Upper lobe of left lung (tissue), 6 donors: ENCODE measurements around the gene PEX14. TPM values are rescaled to one million over a fixed set of nuclear protein-coding genes. Genes with fewer than 3 reads are reported as not detected.

ENCODE experiments used
- ATAC-seq, 2 donors: fragments of 200-7000 bp; cut with Tn5 transposase; one replicate each; pipeline ENCODE4 v1.9.1; 2022; ENCODE audit warnings: mild to moderate bottlenecking in 2 of 2, moderate library complexity in 2 of 2; ENCODE audit not compliant: low FRiP score in 2 of 2
- DNase-seq, 2 donors: peaks; one replicate each; pipeline ENCODE4 v3.0.0-alpha.2; 2019 to 2020
- H3K27ac ChIP-seq, 4 donors: fragments of 200-600 bp; sonication (generic); one replicate each; pipeline ENCODE4 v1.5.1; 2016 to 2019
- H3K27me3 ChIP-seq, 4 donors: fragments of 200-600 bp; sonication (generic); one replicate each; pipeline ENCODE4 v1.5.1; 2017 to 2019
- H3K36me3 ChIP-seq, 4 donors: fragments of 200-600 bp; sonication (generic); one replicate each; pipeline ENCODE4 v1.5.1; 2016 to 2019
- H3K4me1 ChIP-seq, 4 donors: fragments of 200-600 bp; sonication (generic); one replicate each; pipeline ENCODE4 v1.5.1; 2018 to 2019
- H3K4me3 ChIP-seq, 4 donors: fragments of 200-600 bp; sonication (generic); one replicate each; pipeline ENCODE4 v1.5.1; 2017 to 2019; ENCODE audit warnings: mild to moderate bottlenecking in 2 of 4, moderate library complexity in 1 of 4
- H3K9me3 ChIP-seq, 4 donors: fragments of 200-600 bp; sonication (generic); one replicate each; pipeline ENCODE4 v1.5.1; 2018 to 2019
- CTCF ChIP-seq, 6 experiments: fragments of 450-650 bp in 4 of 6; fragments of 200-600 bp in 2 of 6; sonication (generic) in 2 of 6; IDR thresholded peaks; one replicate each; pipeline ENCODE4 v1.5.1; 2016 to 2019; ENCODE audit warnings: antibody characterized with exemption in 6 of 6
- EP300 ChIP-seq, 4 donors: sonication (generic); formaldehyde crosslinking; IDR thresholded peaks; one replicate each; pipeline ENCODE4 v1.5.1; 2017; ENCODE audit warnings: antibody characterized with exemption in 4 of 4, control low read depth in 2 of 4
- POLR2A ChIP-seq, 4 donors: fragments of 450-650 bp; IDR thresholded peaks; one replicate each; pipeline ENCODE4 v1.5.1; 2016 to 2017; ENCODE audit warnings: antibody characterized with exemption in 4 of 4, mild to moderate bottlenecking in 2 of 4
- POLR2AphosphoS5 ChIP-seq, 2 donors: sonication (generic); formaldehyde crosslinking; IDR thresholded peaks; one replicate each; pipeline ENCODE4 v1.5.1; 2017; ENCODE audit warnings: antibody characterized with exemption in 2 of 2
- WGBS, 2 donors: methylation state at CpG; one replicate each; pipeline ENCODE4 v1.1.5; 2017 to 2018; 5-methylcytosine and 5-hydroxymethylcytosine counted together
- total RNA-seq, 6 donors: library from RNA; depleted of rRNA in 4 of 6; stranded (reverse); fragments of >200 nt in 4 of 6; gene quantifications; one replicate each; pipeline versions ENCODE4 v1.1.0 to v1.2.1, GENCODE V29; 2016 to 2021
- donor health status: DM: no; HTN: no; CAD: no; lungs with moderate emphysema.
- donor health status: DM: no; HTN: yes; CAD: no; lungs with severe emphysema.

PEX14 gene
- total RNA-seq, 6 donors from 2014 or later, result 21.2 to 43.0 (median 29.9) TPM

- no peak overlapping the region for H3K4me3 ChIP-seq
- H3K27me3 ChIP-seq, result no peaks in the 10 kb centered on the region
- no peak for TF ChIP-seq EP300 (IDR thresholded peaks at IDR 0.05)
- no peak for TF ChIP-seq POLR2AphosphoS5 (IDR thresholded peaks at IDR 0.05)
- TF ChIP-seq CTCF (IDR thresholded peaks at IDR 0.05), result no peak
- TF ChIP-seq POLR2A (IDR thresholded peaks at IDR 0.05), result no peak
- H3K4me1 ChIP-seq, result peaks cover 77 to 97% (median 91%) of the 10 kb centered on the region in 4 donors
- no peaks in the 10 kb centered on the region for H3K36me3 ChIP-seq
- H3K9me3 ChIP-seq, result no peaks in the 10 kb centered on the region
- H3K27ac ChIP-seq, result peak overlapping the region; percentile 71 to 97 (median 84)
- ATAC-seq (no peak), DNase-seq (no peak)
- 63 to 64% methylated on average over 10 to 13 of the region's 13 CpGs for WGBS, 2 donors
These were observed 202.2 kb downstream of the PEX14 start for GRCh38 chr1:10676963-10677362.

- H3K27ac ChIP-seq, result peak overlapping the region; percentile 71 to 97 (median 84)
- H3K4me1 ChIP-seq, result peaks cover 81 to 97% (median 97%) of the 10 kb centered on the region in 4 donors
- H3K36me3 ChIP-seq, result no peaks in the 10 kb centered on the region
- H3K27me3 ChIP-seq, result no peaks in the 10 kb centered on the region
- peak; percentile 56 to 66 for DNase-seq
- WGBS, 2 donors, result 72% methylated on average over 17 to 26 of the region's 27 CpGs
- TF ChIP-seq POLR2A (IDR thresholded peaks at IDR 0.05) (no peak), POLR2AphosphoS5 (IDR thresholded peaks at IDR 0.05) (no peak), CTCF (IDR thresholded peaks at IDR 0.05) (no peak), EP300 (IDR thresholded peaks at IDR 0.05) (no peak)
- ATAC-seq, result no peak
- H3K9me3 ChIP-seq, result no peaks in the 10 kb centered on the region
- no peak overlapping the region for H3K4me3 ChIP-seq
These were observed 203.0 kb downstream of the PEX14 start for GRCh38 chr1:10677491-10678391.

- TF ChIP-seq POLR2AphosphoS5 (IDR thresholded peaks at IDR 0.05) (no peak), CTCF (IDR thresholded peaks at IDR 0.05) (no peak), EP300 (IDR thresholded peaks at IDR 0.05) (no peak), POLR2A (IDR thresholded peaks at IDR 0.05) (no peak)
- H3K36me3 ChIP-seq, result no peaks in the 10 kb centered on the region
- H3K4me3 ChIP-seq, result no peak overlapping the region
- peak in 1 of 2 donors; percentile 74 for DNase-seq
- H3K9me3 ChIP-seq, result no peaks in the 10 kb centered on the region
- WGBS, 2 donors, result 86% methylated on average over 17 to 23 of the region's 23 CpGs
- no peak for ATAC-seq
- peaks cover 88 to 99% (median 98%) of the 10 kb centered on the region in 4 donors for H3K4me1 ChIP-seq
- H3K27ac ChIP-seq, result peak overlapping the region; percentile 71 to 97 (median 84)
- H3K27me3 ChIP-seq, result no peaks in the 10 kb centered on the region
These were observed 203.7 kb downstream of the PEX14 start for GRCh38 chr1:10678402-10678801.

GRCh38 chr1:10678852-10679251, 204.1 kb downstream of the PEX14 start:
- no peak for DNase-seq
- no peaks in the 10 kb centered on the region for H3K27me3 ChIP-seq
- peak overlapping the region in 1 of 4 donors; percentile 8 for H3K4me3 ChIP-seq
- H3K27ac ChIP-seq, result peak overlapping the region; percentile 53 to 97 (median 84)
- no peaks in the 10 kb centered on the region for H3K36me3 ChIP-seq
- no peak for ATAC-seq
- H3K9me3 ChIP-seq, result no peaks in the 10 kb centered on the region
- 83 to 87% methylated on average over 7 to 11 of the region's 11 CpGs for WGBS, 2 donors
- H3K4me1 ChIP-seq, result peaks cover 91 to 100% (median 98%) of the 10 kb centered on the region in 4 donors
- no peak for TF ChIP-seq POLR2A (IDR thresholded peaks at IDR 0.05)
- TF ChIP-seq EP300 (IDR thresholded peaks at IDR 0.05), result no peak
- no peak for TF ChIP-seq CTCF (IDR thresholded peaks at IDR 0.05)
- TF ChIP-seq POLR2AphosphoS5 (IDR thresholded peaks at IDR 0.05), result no peak
